ENCODE measurements around the gene CACNB1. TPM values are rescaled to one million over a fixed set of nuclear protein-coding genes. Genes with fewer than 3 reads are reported as not detected.

Gene CACNB1
- total RNA-seq, 6 donors from 2014 or later = 28.8 to 149 (median 34.0) TPM

- peak in 1 of 2 donors; percentile 80 for ATAC-seq (ENCODE audit: low FRiP score in 2 of 2)
- WGBS, 2 donors = 51 to 60% methylated on average over 15 to 16 of the region's 16 CpGs
- peak overlapping the region in 3 of 4 donors; percentile 29 to 81 (median 71) for H3K27ac ChIP-seq
Observed at GRCh38 chr17:39212841-39213480, 15.5 kb upstream of the CACNB1 start.

GRCh38 chr17:39212195-39212810 is 14.8 kb upstream of the CACNB1 start:
- Histone ChIP-seq H3K4me3 (no peak overlapping the region), H3K27ac (peak overlapping the region in 3 of 4 donors; percentile 29 to 81 (median 71)), H3K36me3 (no peaks in the 10 kb centered on the region), H3K9me3 (no peaks in the 10 kb centered on the region), H3K27me3 (peaks cover 0 to 6% (median 0%) of the 10 kb centered on the region in 4 donors), H3K4me1 (peaks cover 17 to 56% (median 31%) of the 10 kb centered on the region in 4 donors)
- DNase-seq = no peak
- WGBS, 2 donors = 57 to 79% methylated on average over 3 to 11 of the region's 11 CpGs
- no peak for ATAC-seq (ENCODE audit: low FRiP score in 2 of 2)
- TF ChIP-seq CTCF (IDR thresholded peaks at IDR 0.05) = no peak
- no peak for TF ChIP-seq EP300 (IDR thresholded peaks at IDR 0.05)
- no peak for TF ChIP-seq POLR2A (IDR thresholded peaks at IDR 0.05)
- TF ChIP-seq POLR2AphosphoS5 (IDR thresholded peaks at IDR 0.05) = no peak

More at GRCh38 chr17:39212841-39213480, 15.5 kb upstream of the CACNB1 start:
- peak in 1 of 2 donors; percentile 90 for DNase-seq
- peaks cover 0 to 6% (median 0%) of the 10 kb centered on the region in 4 donors for H3K27me3 ChIP-seq
- no peaks in the 10 kb centered on the region for H3K36me3 ChIP-seq
- peak in 1 of 2 donors; percentile 22 for TF ChIP-seq POLR2AphosphoS5 (IDR thresholded peaks at IDR 0.05)
- peak in 1 of 4 donors; percentile 18 for TF ChIP-seq POLR2A (IDR thresholded peaks at IDR 0.05)
- TF ChIP-seq CTCF (IDR thresholded peaks at IDR 0.05) = no peak
- no peak for TF ChIP-seq EP300 (IDR thresholded peaks at IDR 0.05)
- H3K4me1 ChIP-seq = peaks cover 17 to 51% (median 31%) of the 10 kb centered on the region in 4 donors
- H3K4me3 ChIP-seq = no peak overlapping the region
- no peaks in the 10 kb centered on the region for H3K9me3 ChIP-seq

- Histone ChIP-seq H3K4me3 (peak overlapping the region in 3 of 4 donors; percentile 26 to 46 (median 46)), H3K27ac (peak overlapping the region; percentile 36 to 86 (median 62)), H3K4me1 (peaks cover 17 to 59% (median 31%) of the 10 kb centered on the region in 4 donors), H3K36me3 (peaks cover 2 to 3% (median 2%) of the 10 kb centered on the region in 4 donors), H3K27me3 (peaks cover 0 to 6% (median 0%) of the 10 kb centered on the region in 4 donors), H3K9me3 (no peaks in the 10 kb centered on the region)
- no peak for ATAC-seq (ENCODE audit: low FRiP score in 2 of 2)
- WGBS, 2 donors = 25 to 29% methylated on average over 4 to 9 of the region's 22 CpGs
- no peak for TF ChIP-seq POLR2AphosphoS5 (IDR thresholded peaks at IDR 0.05)
- TF ChIP-seq POLR2A (IDR thresholded peaks at IDR 0.05) = no peak
- no peak for TF ChIP-seq CTCF (IDR thresholded peaks at IDR 0.05)
- TF ChIP-seq EP300 (IDR thresholded peaks at IDR 0.05) = no peak
- DNase-seq = no peak
Observed at GRCh38 chr17:39210093-39210434, 12.6 kb upstream of the CACNB1 start.

GRCh38 chr17:39209317-39210092 is 12.0 kb upstream of the CACNB1 start:
- TF ChIP-seq POLR2AphosphoS5 (IDR thresholded peaks at IDR 0.05) (peak in 1 of 2 donors; percentile 71), EP300 (IDR thresholded peaks at IDR 0.05) (peak in 1 of 4 donors; percentile 69), CTCF (IDR thresholded peaks at IDR 0.05) (no peak), POLR2A (IDR thresholded peaks at IDR 0.05) (peak in 1 of 4 donors; percentile 79)
- DNase-seq (peak; percentile 92 to 94), ATAC-seq (ENCODE audit: low FRiP score in 2 of 2) (peak; percentile 49 to 84)
- peak overlapping the region in 3 of 4 donors; percentile 26 to 46 (median 46) for H3K4me3 ChIP-seq
- peaks cover 7 to 8% (median 8%) of the 10 kb centered on the region in 4 donors for H3K36me3 ChIP-seq
- H3K27me3 ChIP-seq = peaks cover 0 to 6% (median 0%) of the 10 kb centered on the region in 4 donors
- WGBS, 2 donors = 0 to 1% methylated on average over 2 to 27 of the region's 39 CpGs
- H3K4me1 ChIP-seq = peaks cover 17 to 59% (median 31%) of the 10 kb centered on the region in 4 donors
- no peaks in the 10 kb centered on the region for H3K9me3 ChIP-seq
- peak overlapping the region; percentile 36 to 86 (median 62) for H3K27ac ChIP-seq
